Measurements from ENCODE around the gene SNRPE.

The SNRPE gene

DNA sequence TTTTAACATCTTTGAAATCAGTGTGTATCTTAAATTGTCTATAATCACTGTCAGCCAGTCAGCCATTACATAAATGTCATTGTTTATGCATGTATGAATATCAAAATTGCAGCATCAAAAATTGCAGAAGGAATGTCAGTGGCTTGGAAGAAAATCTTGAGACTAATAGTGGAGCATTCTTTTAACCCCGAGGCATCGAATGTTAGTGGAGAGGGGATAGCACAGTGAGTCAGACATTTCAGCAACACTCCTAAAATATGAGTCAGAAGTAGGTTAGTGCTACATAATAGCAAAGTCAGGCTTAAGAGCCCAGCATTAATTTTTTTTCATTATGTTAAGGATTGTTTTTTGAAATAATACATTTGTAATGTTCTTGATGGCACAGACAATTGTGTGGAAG is 45.5 kb downstream of the SNRPE start:
- Histone ChIP-seq H3K4me3 (ENCODE audit: insufficient read depth, low read depth, low read length) (no peak overlapping the region), H3K27me3 (ENCODE audit: control insufficient read depth, insufficient read depth, low read length, poor library complexity, severe bottlenecking) (no peaks in the 10 kb centered on the region), H3K36me3 (ENCODE audit: control insufficient read depth, insufficient read depth, low read length) (no peaks in the 10 kb centered on the region), H3K9me3 (ENCODE audit: control insufficient read depth, low read length) (no peaks in the 10 kb centered on the region), H3K27ac (ENCODE audit: insufficient read depth, low read depth, low read length, poor library complexity, severe bottlenecking) (no peak overlapping the region), H3K4me1 (ENCODE audit: control insufficient read depth, insufficient read depth, low read length) (no peaks in the 10 kb centered on the region)
- WGBS, 2 experiments, result 90 to 93% methylated on average over 2 of the region's 2 CpGs

DNA sequence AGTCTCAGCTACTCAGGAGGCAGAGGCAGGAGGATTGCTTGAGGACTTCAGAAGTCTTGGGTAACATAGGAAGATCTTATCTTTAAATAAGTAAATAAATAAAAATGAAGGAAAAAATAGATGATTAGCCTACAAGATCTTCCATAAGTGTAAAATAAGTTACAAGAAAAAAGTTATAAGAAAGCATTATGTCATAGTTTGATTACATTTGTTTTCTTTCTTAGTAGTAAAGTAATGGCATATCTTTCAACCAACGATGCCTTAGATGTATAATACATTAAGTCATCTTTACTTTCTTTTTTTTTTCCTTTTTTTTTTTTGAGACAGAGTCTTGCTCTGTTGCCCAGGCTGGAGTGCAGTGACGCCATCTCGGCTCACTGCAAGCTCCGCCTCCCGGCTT is 46.5 kb downstream of the SNRPE start:
- no peaks in the 10 kb centered on the region for H3K4me1 ChIP-seq (ENCODE audit: control insufficient read depth, insufficient read depth, low read length)
- H3K36me3 ChIP-seq (ENCODE audit: control insufficient read depth, insufficient read depth, low read length), result no peaks in the 10 kb centered on the region
- H3K27me3 ChIP-seq (ENCODE audit: control insufficient read depth, insufficient read depth, low read length, poor library complexity, severe bottlenecking), result no peaks in the 10 kb centered on the region
- no peak overlapping the region for H3K27ac ChIP-seq (ENCODE audit: insufficient read depth, low read depth, low read length, poor library complexity, severe bottlenecking)
- H3K4me3 ChIP-seq (ENCODE audit: insufficient read depth, low read depth, low read length), result no peak overlapping the region
- 96 to 100% methylated on average over 3 to 5 of the region's 5 CpGs for WGBS, 2 experiments
- H3K9me3 ChIP-seq (ENCODE audit: control insufficient read depth, low read length), result no peaks in the 10 kb centered on the region

DNA sequence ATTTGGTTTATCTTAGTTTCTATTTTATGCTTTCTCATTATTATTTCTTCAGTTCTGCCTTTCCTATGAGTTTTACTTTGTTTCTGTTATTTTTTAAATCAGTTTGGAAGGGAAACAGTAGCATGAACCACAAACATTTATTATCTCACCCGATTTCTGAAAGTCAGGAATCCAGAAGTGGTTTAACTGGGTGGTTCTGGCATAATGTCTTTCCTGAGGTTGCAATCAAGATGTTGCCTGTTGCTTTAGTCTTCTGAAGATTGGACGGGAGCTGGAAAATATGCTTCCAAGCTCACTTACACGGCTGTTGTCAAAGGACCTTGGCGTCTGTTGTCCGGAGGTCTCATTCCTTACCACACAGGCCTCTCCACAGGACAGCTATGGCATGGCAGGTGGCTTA is 50.4 kb downstream of the SNRPE start:
- no peaks in the 10 kb centered on the region for H3K36me3 ChIP-seq (ENCODE audit: control insufficient read depth, insufficient read depth, low read length)

DNA sequence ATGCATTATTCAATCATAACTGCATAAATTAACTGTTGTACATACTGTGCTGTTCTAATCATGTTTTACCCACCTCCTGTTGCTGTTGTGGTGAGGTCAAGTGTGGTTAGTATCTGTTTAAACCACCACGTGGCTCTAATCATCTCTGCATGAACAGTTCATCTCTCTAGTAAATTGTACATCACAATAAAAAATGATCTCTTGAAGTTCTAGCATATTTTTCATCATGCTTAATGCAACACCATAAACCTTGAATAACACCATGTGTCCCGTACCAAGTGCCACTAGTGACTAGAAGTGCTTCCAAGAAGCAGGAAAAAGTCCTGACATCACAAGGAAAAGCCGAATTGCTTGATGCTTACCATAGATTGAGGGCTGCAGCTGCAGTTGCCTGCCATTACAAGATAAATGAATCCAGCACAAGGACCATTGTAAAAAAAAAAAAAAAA is 51.7 kb downstream of the SNRPE start:
- H3K27me3 ChIP-seq (ENCODE audit: control insufficient read depth, insufficient read depth, low read length, poor library complexity, severe bottlenecking), result no peaks in the 10 kb centered on the region
- no peaks in the 10 kb centered on the region for H3K36me3 ChIP-seq (ENCODE audit: control insufficient read depth, insufficient read depth, low read length)
- WGBS, 2 experiments, result 89 to 90% methylated on average over 3 of the region's 3 CpGs
- no peaks in the 10 kb centered on the region for H3K4me1 ChIP-seq (ENCODE audit: control insufficient read depth, insufficient read depth, low read length)
- no peak overlapping the region for H3K27ac ChIP-seq (ENCODE audit: insufficient read depth, low read depth, low read length, poor library complexity, severe bottlenecking)
- no peak overlapping the region for H3K4me3 ChIP-seq (ENCODE audit: insufficient read depth, low read depth, low read length)
- no peaks in the 10 kb centered on the region for H3K9me3 ChIP-seq (ENCODE audit: control insufficient read depth, low read length)

More for the DNA sequence above, 50.4 kb downstream of the SNRPE start:
- Histone ChIP-seq H3K27me3 (ENCODE audit: control insufficient read depth, insufficient read depth, low read length, poor library complexity, severe bottlenecking) (no peaks in the 10 kb centered on the region), H3K27ac (ENCODE audit: insufficient read depth, low read depth, low read length, poor library complexity, severe bottlenecking) (no peak overlapping the region), H3K4me3 (ENCODE audit: insufficient read depth, low read depth, low read length) (no peak overlapping the region), H3K9me3 (ENCODE audit: control insufficient read depth, low read length) (no peaks in the 10 kb centered on the region), H3K4me1 (ENCODE audit: control insufficient read depth, insufficient read depth, low read length) (no peaks in the 10 kb centered on the region)
- whole genome bisulfite sequencing, 2 experiments, result 89 to 96% methylated on average over 5 of the region's 5 CpGs

DNA sequence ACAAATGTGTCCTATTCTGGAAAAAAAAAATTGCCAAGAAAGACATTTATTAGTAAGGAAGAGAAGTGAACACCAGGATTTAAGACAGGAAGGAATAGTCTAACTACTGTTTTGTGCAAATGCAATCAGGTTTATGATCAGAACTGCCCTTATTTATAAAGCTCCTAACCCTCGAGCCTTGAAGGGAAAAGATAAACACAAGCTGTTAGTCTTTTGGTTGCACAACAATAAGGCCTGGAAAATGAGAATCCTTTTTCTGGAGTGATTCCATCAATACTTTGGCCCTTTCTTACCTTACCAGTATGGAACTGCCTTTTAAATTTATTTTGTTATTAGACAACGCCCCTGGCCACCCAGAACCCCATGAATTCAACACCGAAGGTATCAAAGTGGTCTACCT is 52.9 kb downstream of the SNRPE start:
- Histone ChIP-seq H3K4me3 (ENCODE audit: insufficient read depth, low read depth, low read length) (no peak overlapping the region), H3K9me3 (ENCODE audit: control insufficient read depth, low read length) (no peaks in the 10 kb centered on the region), H3K27ac (ENCODE audit: insufficient read depth, low read depth, low read length, poor library complexity, severe bottlenecking) (no peak overlapping the region), H3K27me3 (ENCODE audit: control insufficient read depth, insufficient read depth, low read length, poor library complexity, severe bottlenecking) (no peaks in the 10 kb centered on the region), H3K36me3 (ENCODE audit: control insufficient read depth, insufficient read depth, low read length) (no peaks in the 10 kb centered on the region), H3K4me1 (ENCODE audit: control insufficient read depth, insufficient read depth, low read length) (no peaks in the 10 kb centered on the region)
- 94 to 95% methylated on average over 3 of the region's 3 CpGs for WGBS, 2 experiments

DNA sequence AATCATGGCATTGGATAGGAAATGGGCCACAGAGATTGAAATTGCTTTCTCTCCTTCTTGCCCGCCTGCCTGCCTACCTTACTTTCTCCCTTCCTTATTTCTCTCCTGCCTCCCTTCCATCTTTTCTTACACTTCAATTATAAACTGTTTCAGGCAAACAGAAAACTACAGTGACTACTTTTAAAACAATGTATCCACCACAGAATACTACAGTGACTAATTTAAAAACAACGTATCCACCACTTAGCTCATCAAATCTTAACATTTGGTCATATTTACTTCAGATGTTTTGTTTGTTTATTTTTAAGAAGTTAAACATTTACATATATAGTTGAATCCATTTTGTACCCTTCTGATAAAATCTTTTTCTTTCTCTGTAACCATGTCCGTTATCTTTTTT is 54.4 kb downstream of the SNRPE start:
- WGBS, 2 experiments, result 97% methylated on average over 2 to 3 of the region's 3 CpGs
- no peaks in the 10 kb centered on the region for H3K36me3 ChIP-seq (ENCODE audit: control insufficient read depth, insufficient read depth, low read length)
- H3K4me1 ChIP-seq (ENCODE audit: control insufficient read depth, insufficient read depth, low read length), result no peaks in the 10 kb centered on the region
- no peak overlapping the region for H3K27ac ChIP-seq (ENCODE audit: insufficient read depth, low read depth, low read length, poor library complexity, severe bottlenecking)
- H3K9me3 ChIP-seq (ENCODE audit: control insufficient read depth, low read length), result no peaks in the 10 kb centered on the region
- H3K4me3 ChIP-seq (ENCODE audit: insufficient read depth, low read depth, low read length), result no peak overlapping the region
- H3K27me3 ChIP-seq (ENCODE audit: control insufficient read depth, insufficient read depth, low read length, poor library complexity, severe bottlenecking), result no peaks in the 10 kb centered on the region

DNA sequence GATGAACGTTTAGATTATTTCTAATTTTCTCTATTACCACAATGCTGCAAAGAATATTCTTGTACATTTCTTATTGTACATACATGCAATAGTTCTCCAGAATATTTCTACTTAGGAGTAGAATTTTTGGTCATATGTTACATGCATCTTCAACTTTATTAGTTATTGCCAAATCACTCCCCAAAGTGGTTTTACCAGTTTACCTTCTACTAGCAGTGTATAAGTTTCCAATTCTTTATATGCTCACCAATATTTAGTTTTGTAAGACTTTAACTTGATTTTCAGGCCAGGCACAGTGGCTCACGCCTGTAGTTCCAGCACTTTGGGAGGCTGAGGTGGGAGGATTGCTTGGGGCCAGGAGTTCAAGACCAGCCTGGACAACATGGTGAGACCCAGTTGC is 55.4 kb downstream of the SNRPE start:
- no peaks in the 10 kb centered on the region for H3K4me1 ChIP-seq (ENCODE audit: control insufficient read depth, insufficient read depth, low read length)
- no peaks in the 10 kb centered on the region for H3K27me3 ChIP-seq (ENCODE audit: control insufficient read depth, insufficient read depth, low read length, poor library complexity, severe bottlenecking)
- no peaks in the 10 kb centered on the region for H3K9me3 ChIP-seq (ENCODE audit: control insufficient read depth, low read length)
- WGBS, 2 experiments, result 95 to 96% methylated on average over 1 to 2 of the region's 2 CpGs
- no peaks in the 10 kb centered on the region for H3K36me3 ChIP-seq (ENCODE audit: control insufficient read depth, insufficient read depth, low read length)
- H3K27ac ChIP-seq (ENCODE audit: insufficient read depth, low read depth, low read length, poor library complexity, severe bottlenecking), result no peak overlapping the region
- H3K4me3 ChIP-seq (ENCODE audit: insufficient read depth, low read depth, low read length), result no peak overlapping the region

All from ectodermal cell (in vitro differentiated cells).